ENCODE results near the gene XKR8.

The XKR8 gene

GRCh38 chr1:27959792-27960603 is at the start of gene XKR8:
XKR8 (plus strand) TSS chr1:27959973; CDS start chr1:27960070, 97 bp downstream.
- peak; percentile 84 for DNase-seq

- no peak for DNase-seq
These were observed 47.3 kb upstream of the XKR8 start for GRCh38 chr1:27912429-27912828.

- no peak for DNase-seq
These were observed 44.6 kb upstream of the XKR8 start for GRCh38 chr1:27915082-27915575.

- no peak for DNase-seq
These were observed 37.5 kb upstream of the XKR8 start for GRCh38 chr1:27922272-27922671.

GRCh38 chr1:27928216-27928954 is 31.4 kb upstream of the XKR8 start:
- DNase-seq: no peak

GRCh38 chr1:27931184-27931583 is 28.6 kb upstream of the XKR8 start:
- DNase-seq: no peak

GRCh38 chr1:27931759-27932158 is 28.0 kb upstream of the XKR8 start:
- DNase-seq: no peak

GRCh38 chr1:27934818-27935549 is 24.8 kb upstream of the XKR8 start, which contains the start of gene SMPDL3B:
SMPDL3B (plus strand) TSS chr1:27935000; CDS start chr1:27935184, 184 bp downstream.
- no peak for DNase-seq

- DNase-seq: no peak
These were observed 24.1 kb upstream of the XKR8 start for GRCh38 chr1:27935721-27936120.

- DNase-seq: no peak
These were observed 23.4 kb upstream of the XKR8 start for GRCh38 chr1:27936370-27936769.

- no peak for DNase-seq
These were observed 22.3 kb upstream of the XKR8 start for GRCh38 chr1:27937524-27937836.

GRCh38 chr1:27938488-27938887 is 21.3 kb upstream of the XKR8 start:
- DNase-seq: no peak

GRCh38 chr1:27940297-27940696 is 19.5 kb upstream of the XKR8 start:
- peak; percentile 73 for DNase-seq

GRCh38 chr1:27940870-27941560 is 18.8 kb upstream of the XKR8 start:
- DNase-seq: no peak

GRCh38 chr1:27941671-27942540 is 17.9 kb upstream of the XKR8 start:
- no peak for DNase-seq

GRCh38 chr1:27945020-27945419 is 14.8 kb upstream of the XKR8 start:
- DNase-seq: no peak

GRCh38 chr1:27949027-27949426 is 10.7 kb upstream of the XKR8 start:
- no peak for DNase-seq

- DNase-seq: no peak
These were observed 8.4 kb upstream of the XKR8 start for GRCh38 chr1:27951396-27951795.

- DNase-seq: no peak
These were observed 7.6 kb upstream of the XKR8 start for GRCh38 chr1:27952147-27952546.

GRCh38 chr1:27954186-27954585 is 5.6 kb upstream of the XKR8 start:
- no peak for DNase-seq

- DNase-seq: no peak
These were observed 4.7 kb upstream of the XKR8 start for GRCh38 chr1:27955076-27955475.

- no peak for DNase-seq
These were observed 3.0 kb upstream of the XKR8 start for GRCh38 chr1:27956761-27957160.

All from stimulated activated CD4-positive, alpha-beta T cell treated with anti-CD3 and anti-CD28 coated beads, Interleukin-4, amount 100 ng/mL, for 1 hour (primary cell).